Caco-2 (cell line): Measurements from ENCODE around the gene ESPL1. TPM values are rescaled to one million over a fixed set of nuclear protein-coding genes. Genes with fewer than 3 reads are reported as not detected.

Experiments used
- BruUV-seq: library from RNA; stranded (reverse); fragments of 400-500 nt; replicated peaks from 2 replicates; lab custom pipeline; 2021; lab: Mats Ljungman, UMichigan
- CTCF ChIA-PET: fragments of 300-600 bp; sonication (Branson Sonifier 250); formaldehyde crosslinking; loops from one replicate; lab custom pipeline; 2022; ENCODE audit warnings: antibody characterized with exemption; lab: Charles Lee
- POLR2A ChIA-PET: fragments of 300-600 bp; sonication (Branson Sonifier 250); formaldehyde crosslinking; loops from one replicate; lab custom pipeline; 2022; ENCODE audit warnings: antibody characterized with exemption; lab: Charles Lee
- DNase-seq, 2 experiments: peaks; one replicate each; pipeline versions ENCODE4 v3.0.0 to v3.0.0-alpha.2; 2020 to 2022
- H3K27me3 ChIP-seq: replicated peaks from 2 replicates; pipeline ENCODE4 v1.6.0; 2011; ENCODE audit warnings: low read length; ENCODE audit not compliant: control insufficient read depth, insufficient read depth
- H3K36me3 ChIP-seq: 2 replicates; pipeline ENCODE4 v1.5.1; 2011; ENCODE audit warnings: low read length; ENCODE audit not compliant: control insufficient read depth, insufficient read depth
- H3K4me1 ChIP-seq: fragments of 250-450 bp; sonication (Bioruptor Pico); 2 replicates; pipeline ENCODE4 v1.5.1; 2020; ENCODE audit warnings: mild to moderate bottlenecking
- H3K4me3 ChIP-seq: 2 replicates; pipeline ENCODE4 v1.5.1; 2011; ENCODE audit warnings: low read depth, mild to moderate bottlenecking, control low read depth, low read length
- H3K9me3 ChIP-seq: fragments of 250-450 bp; sonication (Bioruptor Pico); 2 replicates; pipeline ENCODE4 v1.5.1; 2020; ENCODE audit warnings: mild to moderate bottlenecking, moderate library complexity
- H3K27ac Mint-ChIP-seq: one replicate; pipeline ENCODE4 v1.8.0; 2022; ENCODE audit warnings: mixed read lengths; ENCODE audit not compliant: unreplicated experiment
- H3K27me3 Mint-ChIP-seq: one replicate; pipeline ENCODE4 v1.8.0; 2022; ENCODE audit warnings: mixed read lengths; ENCODE audit not compliant: insufficient read depth, unreplicated experiment
- H3K36me3 Mint-ChIP-seq: one replicate; pipeline ENCODE4 v1.8.0; 2022; ENCODE audit warnings: mild to moderate bottlenecking, mixed read lengths; ENCODE audit not compliant: insufficient read depth, unreplicated experiment
- H3K4me1 Mint-ChIP-seq: one replicate; pipeline ENCODE4 v1.8.0; 2022; ENCODE audit warnings: low read depth, mixed read lengths; ENCODE audit not compliant: unreplicated experiment
- H3K4me3 Mint-ChIP-seq: one replicate; pipeline ENCODE4 v1.8.0; 2022; ENCODE audit warnings: mild to moderate bottlenecking, moderate library complexity, mixed read lengths; ENCODE audit not compliant: unreplicated experiment
- H3K9me3 Mint-ChIP-seq: one replicate; pipeline ENCODE4 v1.8.0; 2022; ENCODE audit warnings: mixed read lengths; ENCODE audit not compliant: unreplicated experiment
- CTCF ChIP-seq, 2 experiments: fragments of 200-600 bp in 1 of 2; IDR thresholded peaks; 1 replicate in 1 of 2; 2 replicates in 1 of 2; pipeline versions ENCODE4 v1.5.1 to v1.8.0; 2011 to 2022; ENCODE audit warnings: antibody characterized with exemption in 1 of 2, control low read depth in 1 of 2, inconsistent platforms in 1 of 2, low read depth in 1 of 2, low read length in 1 of 2, mild to moderate bottlenecking in 1 of 2, moderate library complexity in 1 of 2; ENCODE audit not compliant: insufficient read depth in 1 of 2, severe bottlenecking in 1 of 2, unreplicated experiment in 1 of 2
- intact Hi-C: fragments of 100-400 bp; cut with micrococcal nuclease; formaldehyde crosslinking; loops from one replicate; pipeline ENCODE4 v1.10.0; 2022; ENCODE audit not compliant: unreplicated experiment
- total RNA-seq: library from RNA; stranded (reverse); gene quantifications from 2 replicates; pipeline ENCODE4 v1.2.3, GENCODE V29; 2022

ESPL1 gene
- total RNA-seq, 1 experiment from 2014 or later, result 32.3 TPM

GRCh38 chr12:53298164-53298563, 30.1 kb downstream of the ESPL1 start:
- no peaks in the 10 kb centered on the region for H3K9me3 Mint-ChIP-seq
- H3K36me3 Mint-ChIP-seq, result peaks cover 48% of the 10 kb centered on the region
- no peaks in the 10 kb centered on the region for H3K27me3 Mint-ChIP-seq
- DNase-seq, result no peak
- no peak for TF ChIP-seq CTCF (IDR thresholded peaks at IDR 0.05; ENCODE audit: insufficient read depth in 1 of 2, low read depth in 1 of 2, low read length in 1 of 2, severe bottlenecking in 1 of 2, unreplicated experiment in 1 of 2)
- intact Hi-C loops, result no loop called here
- H3K27ac Mint-ChIP-seq, result peak overlapping the region; percentile 41
- H3K36me3 ChIP-seq, result peaks cover 2% of the 10 kb centered on the region
- H3K4me1 Mint-ChIP-seq, result peaks cover 25% of the 10 kb centered on the region
- H3K4me3 Mint-ChIP-seq, result peak overlapping the region; percentile 30
- no peaks in the 10 kb centered on the region for H3K27me3 ChIP-seq
- no peak overlapping the region for H3K4me3 ChIP-seq
- POLR2A ChIA-PET, result no interaction called here
- CTCF ChIA-PET, result interaction anchor here (0.6 kb wide), 1 partner anchor 14 kb away, joined by 3 read pairs; no protein-coding TSS in a partner anchor
- no TSS peak for BruUV-seq
- H3K9me3 ChIP-seq, result no peaks in the 10 kb centered on the region
- peaks cover 18% of the 10 kb centered on the region for H3K4me1 ChIP-seq

- DNase-seq, result peak; percentile 50 to 61
- peak overlapping the region; percentile 81 for H3K4me3 Mint-ChIP-seq
- H3K36me3 ChIP-seq, result peaks cover 2% of the 10 kb centered on the region
- peaks cover 48% of the 10 kb centered on the region for H3K36me3 Mint-ChIP-seq
- no peaks in the 10 kb centered on the region for H3K27me3 Mint-ChIP-seq
- no peaks in the 10 kb centered on the region for H3K9me3 ChIP-seq
- peaks cover 25% of the 10 kb centered on the region for H3K4me1 Mint-ChIP-seq
- no peaks in the 10 kb centered on the region for H3K9me3 Mint-ChIP-seq
- peaks cover 18% of the 10 kb centered on the region for H3K4me1 ChIP-seq
- TF ChIP-seq CTCF (IDR thresholded peaks at IDR 0.05; ENCODE audit: insufficient read depth in 1 of 2, low read depth in 1 of 2, low read length in 1 of 2, severe bottlenecking in 1 of 2, unreplicated experiment in 1 of 2), result no peak
- peak overlapping the region; percentile 64 for H3K4me3 ChIP-seq
- peak overlapping the region; percentile 69 for H3K27ac Mint-ChIP-seq
- ChIA-PET CTCF (interaction anchor here (0.7 to 1.6 kb wide), 4 partner anchors 22 to 85 kb away, joined by 3 to 23 read pairs (median 5); partner anchors contain the start of gene AAAS), POLR2A (interaction anchor here (1.0 to 1.4 kb wide), 3 partner anchors 22 to 202 kb away, joined by 4 to 10 read pairs (median 5); partner anchors contain the start of genes AAAS, SP1 and TARBP2)
- no TSS peak for BruUV-seq
- H3K27me3 ChIP-seq, result no peaks in the 10 kb centered on the region
- intact Hi-C loops, result loop anchor here (1.0 kb wide), 1 partner anchor 22 kb away; the partner anchor contains the start of gene AAAS
These were observed 31.0 kb downstream of the ESPL1 start for GRCh38 chr12:53299101-53299453.

GRCh38 chr12:53299454-53300180, 31.5 kb downstream of the ESPL1 start, which contains the start of gene MYG1:
Gene MYG1 (plus strand): TSS chr12:53299695. CDS start chr12:53299738, 43 bp downstream.
- Histone ChIP-seq H3K36me3 (peaks cover 2% of the 10 kb centered on the region), H3K27me3 (no peaks in the 10 kb centered on the region), H3K4me3 (peak within 1 kb of the TSS; percentile 64), H3K9me3 (no peaks in the 10 kb centered on the region), H3K4me1 (peaks cover 18% of the 10 kb centered on the region)
- no TSS peak for BruUV-seq
- intact Hi-C loops, result loop anchor here (1.0 kb wide), 1 partner anchor 22 kb away; the partner anchor contains the start of gene AAAS
- Mint-ChIP-seq H3K4me1 (peaks cover 25% of the 10 kb centered on the region), H3K4me3 (peak within 1 kb of the TSS; percentile 81), H3K27ac (peak within 1 kb of the TSS; percentile 69), H3K36me3 (peaks cover 48% of the 10 kb centered on the region), H3K9me3 (no peaks in the 10 kb centered on the region), H3K27me3 (no peaks in the 10 kb centered on the region)
- ChIA-PET POLR2A (interaction anchor here (1.0 to 1.4 kb wide), 3 partner anchors 22 to 202 kb away, joined by 4 to 10 read pairs (median 5); partner anchors contain the start of genes AAAS, SP1 and TARBP2), CTCF (interaction anchor here (0.7 to 1.6 kb wide), 3 partner anchors 21 to 86 kb away, joined by 3 to 23 read pairs (median 6); partner anchors contain the start of gene AAAS)
- DNase-seq, result peak; percentile 86 to 89
- peak in 1 of 2 experiments; percentile 34 for TF ChIP-seq CTCF (IDR thresholded peaks at IDR 0.05; ENCODE audit: insufficient read depth in 1 of 2, low read depth in 1 of 2, low read length in 1 of 2, severe bottlenecking in 1 of 2, unreplicated experiment in 1 of 2)
